ENCODE data around the gene HOXA2.
A peak's percentile ranks its signal among the peaks of the same experiment; 100 is the strongest.

Gene HOXA2

DNA sequence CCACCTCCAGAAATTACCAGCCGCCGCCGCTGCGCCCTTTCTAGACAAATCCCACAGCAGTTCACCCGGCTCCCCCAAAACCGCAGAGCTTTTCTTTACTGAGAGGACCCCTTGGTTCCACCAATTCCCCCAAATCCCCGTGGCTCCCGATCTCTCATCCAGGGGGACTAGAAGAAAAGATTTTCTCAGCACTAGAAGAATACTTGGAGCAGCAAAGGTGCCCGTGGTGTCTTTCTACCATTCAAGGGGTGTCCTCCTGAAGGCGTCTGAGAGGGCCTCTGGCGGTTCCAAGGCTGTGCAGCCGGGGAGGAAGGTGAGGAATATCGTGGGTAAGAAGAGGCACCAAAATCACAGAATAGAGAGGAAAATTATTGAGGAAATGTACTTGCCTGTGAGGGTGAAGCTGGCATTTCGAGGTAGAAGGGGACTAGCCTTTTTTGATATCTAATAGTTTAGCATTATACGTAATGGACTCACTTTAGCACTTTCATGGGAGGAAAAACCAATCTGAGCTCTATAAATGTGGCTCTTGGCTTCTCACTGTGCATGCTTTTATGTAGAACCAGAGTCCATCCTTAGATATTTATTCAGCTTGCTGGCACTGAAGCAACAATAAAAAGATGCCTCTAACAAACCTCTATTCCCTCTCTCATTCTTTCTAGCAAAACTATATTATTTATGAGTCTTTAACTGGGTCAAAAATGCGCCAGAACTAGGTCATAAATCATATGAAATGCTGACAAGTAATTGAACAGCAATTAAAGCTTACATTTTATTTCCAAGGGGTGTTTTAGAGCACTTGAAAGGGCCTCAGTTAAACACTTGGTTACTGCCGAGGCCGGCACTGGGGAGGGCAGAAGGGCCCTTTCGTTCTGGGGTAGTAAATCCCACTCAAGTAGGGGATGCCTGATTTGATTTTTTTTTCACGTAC is 13.8 kb upstream of the HOXA2 start:
- ChIA-PET CTCF (interaction anchor here (1.0 to 2.6 kb wide), 7 partner anchors 12 to 261 kb away, joined by 3 to 14 read pairs (median 4); partner anchors contain the start of gene HOXA5), POLR2A (interaction anchor here (0.7 to 2.9 kb wide), 8 partner anchors 12 to 424 kb away, joined by 3 to 9 read pairs (median 3); partner anchors contain the start of genes HOXA1 and HOXA3)
- Histone ChIP-seq H3K4me1 (ENCODE audit: control insufficient read depth, insufficient read depth, low read length) (peaks cover 34% of the 10 kb centered on the region), H3K9me3 (ENCODE audit: control insufficient read depth, insufficient read depth, low read depth, low read length) (no peaks in the 10 kb centered on the region), H3K27ac (ENCODE audit: extremely low read depth, low read depth, low read length) (peak overlapping the region; percentile 99), H3K36me3 (ENCODE audit: control insufficient read depth in 2 of 2, insufficient read depth in 1 of 2, low read length in 2 of 2) (peaks cover 0 to 21% of the 10 kb centered on the region in 2 experiments; a peak in 1 of 3 replicates), H3K4me3 (ENCODE audit: low read depth, low read length) (peak overlapping the region; percentile 70)
- no peak for TF ChIP-seq ZFP3 (tag by site-specific recombination; IDR thresholded peaks at IDR 0.05; ENCODE audit: low read depth)
- peak; percentile 73 for TF ChIP-seq ZBTB17 (tag by site-specific recombination; IDR thresholded peaks at IDR 0.05)
- peak; percentile 80 for TF ChIP-seq OSR2 (tag by site-specific recombination; IDR thresholded peaks at IDR 0.05)
- TF ChIP-seq, protein P1, sequence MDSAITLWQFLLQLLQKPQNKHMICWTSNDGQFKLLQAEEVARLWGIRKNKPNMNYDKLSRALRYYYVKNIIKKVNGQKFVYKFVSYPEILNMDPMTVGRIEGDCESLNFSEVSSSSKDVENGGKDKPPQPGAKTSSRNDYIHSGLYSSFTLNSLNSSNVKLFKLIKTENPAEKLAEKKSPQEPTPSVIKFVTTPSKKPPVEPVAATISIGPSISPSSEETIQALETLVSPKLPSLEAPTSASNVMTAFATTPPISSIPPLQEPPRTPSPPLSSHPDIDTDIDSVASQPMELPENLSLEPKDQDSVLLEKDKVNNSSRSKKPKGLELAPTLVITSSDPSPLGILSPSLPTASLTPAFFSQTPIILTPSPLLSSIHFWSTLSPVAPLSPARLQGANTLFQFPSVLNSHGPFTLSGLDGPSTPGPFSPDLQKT (IDR thresholded peaks at IDR 0.05; ENCODE audit: borderline replicate concordance, low read depth, low read length), result no peak
- peak; percentile 60; the same call in 1 of the 2 replicates for TF ChIP-seq GFI1B (tag by site-specific recombination; IDR thresholded peaks at IDR 0.05)
- TF ChIP-seq MZF1 (tag by site-specific recombination; IDR thresholded peaks at IDR 0.05; ENCODE audit: borderline replicate concordance), result peak; percentile 30; the same call in 1 of the 2 replicates
- no peak for TF ChIP-seq ZNF132 (tag by site-specific recombination; IDR thresholded peaks at IDR 0.05; ENCODE audit: borderline replicate concordance)
- no peak for TF ChIP-seq ZNF623 (tag by site-specific recombination; IDR thresholded peaks at IDR 0.05)
- TF ChIP-seq, protein P2, sequence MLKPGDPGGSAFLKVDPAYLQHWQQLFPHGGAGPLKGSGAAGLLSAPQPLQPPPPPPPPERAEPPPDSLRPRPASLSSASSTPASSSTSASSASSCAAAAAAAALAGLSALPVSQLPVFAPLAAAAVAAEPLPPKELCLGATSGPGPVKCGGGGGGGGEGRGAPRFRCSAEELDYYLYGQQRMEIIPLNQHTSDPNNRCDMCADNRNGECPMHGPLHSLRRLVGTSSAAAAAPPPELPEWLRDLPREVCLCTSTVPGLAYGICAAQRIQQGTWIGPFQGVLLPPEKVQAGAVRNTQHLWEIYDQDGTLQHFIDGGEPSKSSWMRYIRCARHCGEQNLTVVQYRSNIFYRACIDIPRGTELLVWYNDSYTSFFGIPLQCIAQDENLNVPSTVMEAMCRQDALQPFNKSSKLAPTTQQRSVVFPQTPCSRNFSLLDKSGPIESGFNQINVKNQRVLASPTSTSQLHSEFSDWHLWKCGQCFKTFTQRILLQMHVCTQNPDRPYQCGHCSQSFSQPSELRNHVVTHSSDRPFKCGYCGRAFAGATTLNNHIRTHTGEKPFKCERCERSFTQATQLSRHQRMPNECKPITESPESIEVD (tag by site-specific recombination; IDR thresholded peaks at IDR 0.05), result peak; percentile 99
- TF ChIP-seq ZNF670 (tag by site-specific recombination; IDR thresholded peaks at IDR 0.05; ENCODE audit: low read depth), result no peak
- 0 out of 2 replicates have a peak, but pooled peaks have one; percentile 62 for TF ChIP-seq ZSCAN16 (tag by site-specific recombination; IDR thresholded peaks at IDR 0.05)
- TF ChIP-seq ZBTB8A (tag by site-specific recombination; IDR thresholded peaks at IDR 0.05), result peak; percentile 62; the same call in 1 of the 2 replicates
- TF ChIP-seq ZNF114 (tag by site-specific recombination; IDR thresholded peaks at IDR 0.05), result no peak
- TF ChIP-seq ZNF366 (tag by site-specific recombination; conservative IDR thresholded peaks at IDR 0.05), result peak; percentile 72
- no peak for TF ChIP-seq ZNF248 (tag by site-specific recombination; IDR thresholded peaks at IDR 0.05)
- peak; percentile 89 for TF ChIP-seq FEZF1 (tag by site-specific recombination; IDR thresholded peaks at IDR 0.05)
- TF ChIP-seq, protein P3, sequence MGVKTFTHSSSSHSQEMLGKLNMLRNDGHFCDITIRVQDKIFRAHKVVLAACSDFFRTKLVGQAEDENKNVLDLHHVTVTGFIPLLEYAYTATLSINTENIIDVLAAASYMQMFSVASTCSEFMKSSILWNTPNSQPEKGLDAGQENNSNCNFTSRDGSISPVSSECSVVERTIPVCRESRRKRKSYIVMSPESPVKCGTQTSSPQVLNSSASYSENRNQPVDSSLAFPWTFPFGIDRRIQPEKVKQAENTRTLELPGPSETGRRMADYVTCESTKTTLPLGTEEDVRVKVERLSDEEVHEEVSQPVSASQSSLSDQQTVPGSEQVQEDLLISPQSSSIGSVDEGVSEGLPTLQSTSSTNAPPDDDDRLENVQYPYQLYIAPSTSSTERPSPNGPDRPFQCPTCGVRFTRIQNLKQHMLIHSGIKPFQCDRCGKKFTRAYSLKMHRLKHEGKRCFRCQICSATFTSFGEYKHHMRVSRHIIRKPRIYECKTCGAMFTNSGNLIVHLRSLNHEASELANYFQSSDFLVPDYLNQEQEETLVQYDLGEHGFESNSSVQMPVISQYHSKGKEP (tag by site-specific recombination; IDR thresholded peaks at IDR 0.05), result peak; percentile 57; the same call in 1 of the 2 replicates
- TF ChIP-seq SCRT2 (tag by site-specific recombination; IDR thresholded peaks at IDR 0.05), result no peak
- TF ChIP-seq ZEB2 (tag by site-specific recombination; IDR thresholded peaks at IDR 0.05), result peak; percentile 73
- TF ChIP-seq BCL11A (tag by site-specific recombination; IDR thresholded peaks at IDR 0.05; ENCODE audit: low read depth), result peak; percentile 16; the same call in 1 of the 2 replicates
- peak; percentile 38; the same call in 1 of the 2 replicates for TF ChIP-seq ZNF341 (tag by site-specific recombination; IDR thresholded peaks at IDR 0.05; ENCODE audit: low read depth)
- TF ChIP-seq, protein P4, sequence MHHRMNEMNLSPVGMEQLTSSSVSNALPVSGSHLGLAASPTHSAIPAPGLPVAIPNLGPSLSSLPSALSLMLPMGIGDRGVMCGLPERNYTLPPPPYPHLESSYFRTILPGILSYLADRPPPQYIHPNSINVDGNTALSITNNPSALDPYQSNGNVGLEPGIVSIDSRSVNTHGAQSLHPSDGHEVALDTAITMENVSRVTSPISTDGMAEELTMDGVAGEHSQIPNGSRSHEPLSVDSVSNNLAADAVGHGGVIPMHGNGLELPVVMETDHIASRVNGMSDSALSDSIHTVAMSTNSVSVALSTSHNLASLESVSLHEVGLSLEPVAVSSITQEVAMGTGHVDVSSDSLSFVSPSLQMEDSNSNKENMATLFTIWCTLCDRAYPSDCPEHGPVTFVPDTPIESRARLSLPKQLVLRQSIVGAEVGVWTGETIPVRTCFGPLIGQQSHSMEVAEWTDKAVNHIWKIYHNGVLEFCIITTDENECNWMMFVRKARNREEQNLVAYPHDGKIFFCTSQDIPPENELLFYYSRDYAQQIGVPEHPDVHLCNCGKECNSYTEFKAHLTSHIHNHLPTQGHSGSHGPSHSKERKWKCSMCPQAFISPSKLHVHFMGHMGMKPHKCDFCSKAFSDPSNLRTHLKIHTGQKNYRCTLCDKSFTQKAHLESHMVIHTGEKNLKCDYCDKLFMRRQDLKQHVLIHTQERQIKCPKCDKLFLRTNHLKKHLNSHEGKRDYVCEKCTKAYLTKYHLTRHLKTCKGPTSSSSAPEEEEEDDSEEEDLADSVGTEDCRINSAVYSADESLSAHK (tag by site-specific recombination; IDR thresholded peaks at IDR 0.05), result peak; percentile 79
- peak; percentile 64 for TF ChIP-seq ZXDB (tag by site-specific recombination; IDR thresholded peaks at IDR 0.05)
- TF ChIP-seq, protein P5, sequence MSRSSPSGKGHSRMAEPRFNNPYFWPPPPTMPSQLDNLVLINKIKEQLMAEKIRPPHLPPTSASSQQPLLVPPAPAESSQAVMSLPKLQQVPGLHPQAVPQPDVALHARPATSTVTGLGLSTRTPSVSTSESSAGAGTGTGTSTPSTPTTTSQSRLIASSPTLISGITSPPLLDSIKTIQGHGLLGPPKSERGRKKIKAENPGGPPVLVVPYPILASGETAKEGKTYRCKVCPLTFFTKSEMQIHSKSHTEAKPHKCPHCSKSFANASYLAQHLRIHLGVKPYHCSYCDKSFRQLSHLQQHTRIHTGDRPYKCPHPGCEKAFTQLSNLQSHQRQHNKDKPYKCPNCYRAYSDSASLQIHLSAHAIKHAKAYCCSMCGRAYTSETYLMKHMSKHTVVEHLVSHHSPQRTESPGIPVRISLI (tag by site-specific recombination; IDR thresholded peaks at IDR 0.05), result no peak
- no peak for TF ChIP-seq ZNF133 (tag by site-specific recombination; IDR thresholded peaks at IDR 0.05)
- no peak for TF ChIP-seq ZNF777 (tag by site-specific recombination; IDR thresholded peaks at IDR 0.05; ENCODE audit: borderline replicate concordance)

Measured in HEK293 (cell line).